D721Med (cell line): ENCODE measurements around the gene WDCP.
A peak's percentile ranks its signal among the peaks of the same experiment; 100 is the strongest.

Source experiments
- DNase-seq: peaks from one replicate; pipeline ENCODE4 v3.0.0; 2011; ENCODE audit warnings: low spot score; ENCODE audit not compliant: insufficient read length
- FAIRE-seq: peaks from 2 replicates; lab custom pipeline; 2011; peaks lifted over from hg19 to GRCh38; lab: Jason Lieb, UNC
- TF ChIP-seq, protein P1 (sequence below): IDR thresholded peaks from 2 replicates; pipeline ENCODE4 v1.5.1; 2012; ENCODE audit warnings: mild to moderate bottlenecking, control low read depth; ENCODE audit not compliant: insufficient read depth; ENCODE audit errors: missing control alignments

Gene WDCP

DNA sequence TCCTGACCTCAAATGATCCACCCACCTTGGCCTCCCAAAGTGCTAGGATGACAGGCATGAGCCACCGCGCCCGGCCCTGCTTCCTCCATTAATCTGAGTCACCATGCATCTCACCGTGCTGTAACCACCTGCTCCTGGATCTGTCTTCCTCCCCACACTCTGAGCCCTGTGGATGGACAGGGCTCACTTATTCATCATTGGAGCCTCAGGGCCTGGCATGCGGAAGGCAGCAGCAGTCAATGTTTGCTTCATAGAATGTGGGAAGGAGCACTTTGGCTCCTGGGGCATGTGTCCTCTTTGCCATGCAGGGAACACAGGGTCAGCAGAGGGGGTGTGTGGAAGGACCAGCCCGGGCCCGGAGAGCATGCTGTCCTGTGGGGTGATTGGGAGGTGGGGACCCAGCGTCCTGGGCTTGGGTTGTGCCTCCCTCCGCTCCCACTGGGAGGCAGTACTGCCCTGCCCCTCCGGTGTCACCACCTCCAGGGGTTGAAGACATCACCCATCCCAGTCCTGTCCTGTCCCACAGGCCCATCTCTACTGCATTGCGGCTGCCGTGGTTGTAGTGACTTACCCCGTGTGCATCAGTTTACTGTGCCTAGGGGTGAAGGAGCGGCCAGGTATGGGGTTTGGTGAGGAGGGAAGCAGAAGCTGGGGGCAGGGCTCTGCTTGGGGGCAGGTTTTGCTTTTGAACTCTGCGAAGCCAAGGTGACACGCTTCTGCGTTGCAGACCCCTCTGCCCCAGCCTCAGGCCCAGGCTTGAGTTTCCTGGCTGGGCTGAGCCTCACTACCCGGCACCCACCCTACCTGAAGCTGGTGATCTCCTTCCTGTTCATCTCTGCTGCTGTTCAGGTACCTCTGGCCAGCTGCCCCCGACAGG, 25.8 kb downstream of the WDCP start:
- TF ChIP-seq, protein P1, sequence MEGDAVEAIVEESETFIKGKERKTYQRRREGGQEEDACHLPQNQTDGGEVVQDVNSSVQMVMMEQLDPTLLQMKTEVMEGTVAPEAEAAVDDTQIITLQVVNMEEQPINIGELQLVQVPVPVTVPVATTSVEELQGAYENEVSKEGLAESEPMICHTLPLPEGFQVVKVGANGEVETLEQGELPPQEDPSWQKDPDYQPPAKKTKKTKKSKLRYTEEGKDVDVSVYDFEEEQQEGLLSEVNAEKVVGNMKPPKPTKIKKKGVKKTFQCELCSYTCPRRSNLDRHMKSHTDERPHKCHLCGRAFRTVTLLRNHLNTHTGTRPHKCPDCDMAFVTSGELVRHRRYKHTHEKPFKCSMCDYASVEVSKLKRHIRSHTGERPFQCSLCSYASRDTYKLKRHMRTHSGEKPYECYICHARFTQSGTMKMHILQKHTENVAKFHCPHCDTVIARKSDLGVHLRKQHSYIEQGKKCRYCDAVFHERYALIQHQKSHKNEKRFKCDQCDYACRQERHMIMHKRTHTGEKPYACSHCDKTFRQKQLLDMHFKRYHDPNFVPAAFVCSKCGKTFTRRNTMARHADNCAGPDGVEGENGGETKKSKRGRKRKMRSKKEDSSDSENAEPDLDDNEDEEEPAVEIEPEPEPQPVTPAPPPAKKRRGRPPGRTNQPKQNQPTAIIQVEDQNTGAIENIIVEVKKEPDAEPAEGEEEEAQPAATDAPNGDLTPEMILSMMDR, result peak; percentile 39
- FAIRE-seq (no peak), DNase-seq (no peak)

DNA sequence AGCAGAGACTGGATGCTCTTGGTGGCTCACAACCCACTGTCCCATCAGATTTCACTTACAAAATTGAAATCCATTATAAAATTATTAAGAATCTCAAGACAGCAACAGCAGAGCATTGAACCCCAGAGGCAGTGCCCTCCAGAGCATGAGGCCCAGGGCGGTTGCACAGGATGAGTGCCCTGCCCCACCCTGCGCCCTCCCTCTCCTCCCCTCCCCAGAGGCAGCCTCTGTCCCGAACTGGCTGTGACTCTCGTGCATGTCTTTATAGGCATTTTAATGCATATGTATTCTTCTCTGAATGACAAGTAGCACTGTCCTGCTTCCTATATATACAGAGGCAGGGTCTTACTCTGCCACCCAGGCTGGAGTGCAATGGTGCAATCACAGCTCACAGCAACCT, 26.9 kb downstream of the WDCP start:
- FAIRE-seq (no peak), DNase-seq (no peak)
- TF ChIP-seq, protein P1, result no peak

DNA sequence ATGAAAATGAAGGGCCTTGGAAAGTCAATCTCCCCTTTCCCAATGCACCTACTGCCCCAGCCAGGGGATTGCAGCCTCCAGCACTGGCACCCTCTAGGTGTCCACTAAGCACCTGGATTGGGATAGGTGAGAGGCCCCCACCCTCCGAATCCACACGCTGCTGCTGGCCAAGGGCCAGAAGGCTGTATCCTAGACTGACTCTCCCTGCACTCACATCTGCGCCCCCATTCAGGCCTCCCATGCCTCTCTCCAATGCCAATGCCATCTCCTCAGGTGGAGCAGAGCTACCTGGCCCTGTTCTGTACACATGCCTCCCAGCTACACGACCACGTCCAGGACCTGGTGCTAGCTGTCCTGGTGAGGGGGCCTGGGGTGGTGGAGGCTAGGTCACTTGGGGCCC, 27.5 kb downstream of the WDCP start:
- FAIRE-seq, result no peak
- DNase-seq, result no peak
- TF ChIP-seq, protein P1, result no peak

DNA sequence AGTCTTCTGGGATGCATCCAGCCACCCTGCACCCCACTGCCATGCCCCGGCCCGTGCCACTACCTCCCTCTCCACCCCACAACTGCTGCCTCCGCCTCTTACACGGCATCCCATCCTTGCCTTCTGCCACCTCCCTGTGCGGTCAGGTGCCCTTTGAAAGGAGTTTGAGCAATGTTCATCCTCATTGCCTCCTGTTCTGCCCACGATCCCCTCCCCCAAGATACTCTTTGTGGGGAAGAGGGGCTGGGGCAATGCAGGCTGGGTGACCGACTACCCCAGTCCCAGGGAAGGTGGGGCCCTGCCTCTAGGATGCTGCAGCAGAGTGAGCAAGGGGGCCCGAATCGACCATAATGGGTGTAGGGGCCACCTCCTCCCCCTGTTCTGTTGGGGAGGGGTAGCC, 28.9 kb downstream of the WDCP start:
- TF ChIP-seq, protein P1, result no peak
- FAIRE-seq (no peak), DNase-seq (no peak)

DNA sequence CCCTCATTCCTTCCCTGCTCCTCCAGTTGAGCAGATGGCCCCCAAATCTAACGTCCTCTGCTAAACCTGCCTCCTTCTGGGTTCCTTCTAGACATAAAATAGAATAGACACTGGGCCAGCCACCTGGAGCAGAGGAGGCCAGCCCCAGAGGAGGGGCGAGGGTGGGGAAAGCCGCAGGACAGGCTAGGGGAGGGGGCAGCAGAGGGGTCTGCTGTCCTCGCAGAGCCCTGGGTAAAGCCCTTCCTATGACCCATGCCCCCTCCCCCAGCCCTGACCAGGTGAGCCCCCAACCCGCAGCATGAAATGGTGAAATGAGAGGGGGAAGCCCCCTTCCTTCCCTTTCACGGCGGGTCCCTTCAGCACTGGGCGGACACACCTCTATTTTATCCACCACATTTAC, 29.5 kb downstream of the WDCP start:
- FAIRE-seq, result no peak

DNA sequence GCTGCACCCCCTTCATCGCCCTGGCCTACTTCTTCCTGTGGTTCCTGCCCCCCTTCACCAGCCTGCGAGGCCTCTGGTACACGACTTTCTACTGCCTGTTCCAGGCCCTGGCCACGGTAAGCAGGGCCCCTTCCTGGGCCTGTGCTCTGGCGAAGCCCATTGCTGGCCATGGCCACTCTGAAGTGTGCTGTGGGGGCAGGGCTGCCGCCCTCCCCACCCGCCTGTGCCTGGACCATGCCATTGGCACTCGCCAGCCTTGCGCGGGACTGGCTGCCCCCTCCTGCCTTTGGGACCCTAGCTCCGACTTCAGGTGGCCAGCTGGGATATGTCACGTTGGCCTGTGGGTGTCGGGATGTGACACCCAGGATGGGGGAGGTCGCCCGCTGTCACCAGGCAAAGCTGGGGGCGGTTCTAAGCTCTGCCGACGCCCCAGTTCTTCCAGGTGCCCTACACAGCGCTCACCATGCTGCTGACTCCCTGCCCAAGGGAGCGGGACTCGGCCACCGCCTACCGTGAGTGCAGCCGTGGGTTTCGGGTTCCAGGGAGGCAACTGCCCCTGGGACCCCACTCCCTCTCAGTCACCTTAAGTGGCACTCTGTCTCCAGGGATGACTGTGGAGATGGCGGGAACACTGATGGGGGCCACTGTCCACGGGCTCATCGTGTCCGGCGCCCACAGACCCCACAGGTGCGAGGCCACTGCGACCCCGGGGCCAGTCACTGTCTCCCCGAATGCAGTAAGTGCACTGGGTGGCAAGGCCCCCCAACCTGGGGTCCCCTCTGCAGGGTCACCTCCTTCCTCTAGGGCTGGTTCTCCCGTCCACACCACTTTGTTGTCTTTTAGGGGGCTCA, 30.1 kb downstream of the WDCP start:
- TF ChIP-seq, protein P1, result no peak
- DNase-seq, result no peak
- FAIRE-seq, result no peak

More for the DNA sequence above, 29.5 kb downstream of the WDCP start:
- no peak for DNase-seq
- TF ChIP-seq, protein P1, result no peak
